ENCODE results near the gene PRDM16.

PRDM16 gene

GRCh38 chr1:3389093-3389833 is 320.3 kb downstream of the PRDM16 start:
- no peak for DNase-seq

- DNase-seq = no peak
Measured at GRCh38 chr1:3390291-3390690, 321.3 kb downstream of the PRDM16 start.

GRCh38 chr1:3391711-3392110 is 322.7 kb downstream of the PRDM16 start:
- DNase-seq = no peak

GRCh38 chr1:3393024-3393986 is 324.3 kb downstream of the PRDM16 start:
- no peak for DNase-seq

- DNase-seq = no peak
Measured at GRCh38 chr1:3393987-3394920, 325.3 kb downstream of the PRDM16 start.

DNA sequence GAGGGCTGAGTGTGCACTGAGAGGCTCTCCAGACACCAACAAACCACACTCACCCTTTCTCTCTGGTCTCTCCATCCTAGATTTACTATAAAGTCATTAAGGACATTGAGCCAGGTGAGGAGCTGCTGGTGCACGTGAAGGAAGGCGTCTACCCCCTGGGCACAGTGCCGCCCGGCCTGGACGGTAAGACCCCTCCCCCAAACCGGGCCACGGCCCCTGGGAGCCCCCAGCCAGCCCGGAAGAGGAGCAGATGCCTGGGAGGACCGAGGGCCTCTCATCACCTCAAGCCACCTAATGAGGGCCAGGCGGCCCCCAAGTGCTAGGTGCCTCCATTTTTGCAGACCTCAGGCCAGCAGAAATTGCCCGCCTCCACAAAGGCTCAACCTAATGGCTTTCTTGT is 327.4 kb downstream of the PRDM16 start:
- no peak for DNase-seq

DNA sequence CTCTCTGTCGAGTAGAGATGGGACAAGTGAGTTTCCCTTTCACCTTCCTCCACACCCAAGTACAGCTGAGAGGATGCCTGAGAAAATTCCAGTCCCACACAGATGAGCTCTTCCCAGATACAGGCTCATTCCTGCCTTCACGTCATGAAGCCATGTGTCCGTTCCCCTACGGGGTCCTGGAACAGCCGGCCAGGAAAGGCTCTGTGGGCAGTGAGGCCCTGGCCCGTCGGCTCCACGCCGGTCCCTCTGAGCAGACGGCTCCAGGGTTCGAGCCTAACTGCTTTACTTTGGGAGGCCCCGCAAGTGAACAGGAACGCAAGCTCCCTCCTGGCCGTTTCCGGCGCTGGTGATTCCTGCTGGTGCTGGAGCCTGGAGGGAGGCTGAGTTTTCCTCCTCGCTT is 328.3 kb downstream of the PRDM16 start:
- no peak for DNase-seq

GRCh38 chr1:3398396-3399140 is 329.6 kb downstream of the PRDM16 start:
- no peak for DNase-seq

DNA sequence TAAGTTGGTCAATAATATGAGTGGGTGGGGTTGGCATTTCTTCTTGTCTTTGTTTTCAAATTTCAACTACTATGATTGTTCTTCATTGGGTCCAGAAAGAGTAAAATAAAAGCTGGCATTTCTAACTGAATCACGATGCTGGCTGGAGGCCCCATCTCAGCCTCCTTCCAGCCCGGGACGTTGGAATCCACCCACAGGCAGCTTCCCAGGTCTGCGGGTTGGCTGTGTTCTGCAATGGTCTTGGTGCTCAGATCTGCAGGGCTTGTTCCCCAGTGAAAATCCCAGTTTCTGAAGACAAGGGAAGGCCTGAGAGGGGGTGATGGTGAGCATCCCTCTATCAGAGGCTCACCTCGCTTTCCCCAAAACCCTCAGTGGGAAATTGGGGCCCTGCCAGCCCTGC is 330.7 kb downstream of the PRDM16 start:
- DNase-seq = no peak

DNA sequence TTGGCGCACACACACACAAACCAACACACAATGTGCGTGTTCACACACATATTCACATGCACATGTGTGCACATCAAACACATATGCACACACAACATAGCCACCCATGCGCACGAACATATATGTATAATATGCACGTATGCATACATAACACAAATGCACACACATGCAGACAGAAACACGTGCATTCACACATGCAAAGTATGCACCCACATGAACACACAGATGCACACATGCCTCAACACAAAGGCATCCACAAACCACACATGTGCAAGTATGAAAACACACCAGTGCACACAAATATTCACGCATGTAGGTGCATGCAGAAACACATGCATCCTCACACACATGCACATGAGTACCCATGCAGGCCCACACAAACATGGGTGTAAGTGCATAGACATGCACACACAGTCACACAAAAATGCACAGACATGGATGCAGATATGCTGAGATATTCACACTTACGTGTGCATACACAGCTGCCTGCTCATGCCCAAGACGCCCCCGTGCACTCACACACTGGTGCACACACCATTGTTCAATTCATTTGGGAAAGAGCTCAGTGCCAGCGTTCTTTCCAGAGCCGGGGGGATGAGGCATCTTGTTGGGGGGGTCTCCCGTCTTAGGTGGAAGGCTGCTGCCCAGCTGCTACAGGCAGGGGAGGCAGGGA is 332.7 kb downstream of the PRDM16 start:
- DNase-seq = no peak

- DNase-seq = no peak
Measured at GRCh38 chr1:3402258-3403010, 333.4 kb downstream of the PRDM16 start.

DNA sequence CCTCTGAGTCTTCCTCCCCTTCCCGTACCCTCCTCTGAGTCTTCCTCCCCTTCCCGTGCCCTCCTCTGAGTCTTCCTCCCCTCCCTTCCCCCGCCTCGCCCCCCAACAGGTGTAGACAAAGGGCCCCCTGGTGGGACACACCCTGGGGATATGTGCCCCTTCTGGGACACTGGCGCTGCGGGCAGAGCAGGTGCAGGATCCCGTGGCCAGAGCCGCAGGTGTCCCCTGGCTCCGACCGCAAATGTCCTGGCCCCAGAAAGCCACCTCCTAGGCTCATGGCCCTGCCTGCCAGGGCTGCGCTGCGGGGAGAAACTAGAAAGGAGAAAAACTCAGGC is 334.0 kb downstream of the PRDM16 start:
- no peak for DNase-seq

DNA sequence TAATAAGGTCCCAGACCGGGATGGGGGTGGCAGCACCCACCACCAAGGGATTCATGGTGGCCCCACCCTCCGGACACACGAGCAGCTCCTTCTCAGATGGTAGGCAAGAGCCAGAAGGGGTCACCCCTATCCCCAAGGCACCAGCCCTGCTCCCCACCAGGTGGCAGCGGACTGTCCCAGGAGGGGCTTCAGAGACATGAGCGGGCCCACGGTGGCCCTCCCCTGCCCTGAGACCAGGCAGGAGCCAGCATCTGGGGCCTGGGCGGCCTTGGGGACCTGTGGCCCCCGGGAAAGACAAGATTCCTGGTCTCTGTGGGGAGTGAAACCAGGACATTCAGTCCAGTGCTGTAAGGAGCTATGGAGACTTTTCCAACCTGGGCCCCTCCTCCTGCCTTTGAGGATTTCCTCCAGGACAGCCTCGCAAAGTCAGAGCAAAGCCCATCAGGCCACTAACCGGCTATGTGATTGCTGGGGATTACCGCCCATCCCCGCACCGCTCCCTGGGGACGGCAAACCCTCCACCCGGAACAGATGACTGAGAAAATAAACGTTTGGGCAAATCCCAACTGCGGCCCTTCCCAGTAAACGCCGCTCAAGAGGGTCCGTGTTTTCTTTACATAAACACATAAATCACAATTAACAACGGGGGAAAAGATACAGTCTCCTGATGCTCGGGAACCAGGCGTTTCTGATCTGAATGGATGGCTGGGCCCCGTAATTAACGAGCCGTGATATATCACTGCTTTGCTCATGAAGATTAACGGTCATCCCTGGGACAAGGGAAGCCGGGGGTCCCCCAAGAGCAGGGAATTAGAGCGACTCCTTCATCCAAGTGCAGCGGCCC is 334.6 kb downstream of the PRDM16 start:
- DNase-seq = no peak

- no peak for DNase-seq
Measured at GRCh38 chr1:3404301-3404700, 335.3 kb downstream of the PRDM16 start.

GRCh38 chr1:3404801-3405200 is 335.8 kb downstream of the PRDM16 start:
- DNase-seq = no peak

- DNase-seq = no peak
Measured at GRCh38 chr1:3405491-3405890, 336.5 kb downstream of the PRDM16 start.

DNA sequence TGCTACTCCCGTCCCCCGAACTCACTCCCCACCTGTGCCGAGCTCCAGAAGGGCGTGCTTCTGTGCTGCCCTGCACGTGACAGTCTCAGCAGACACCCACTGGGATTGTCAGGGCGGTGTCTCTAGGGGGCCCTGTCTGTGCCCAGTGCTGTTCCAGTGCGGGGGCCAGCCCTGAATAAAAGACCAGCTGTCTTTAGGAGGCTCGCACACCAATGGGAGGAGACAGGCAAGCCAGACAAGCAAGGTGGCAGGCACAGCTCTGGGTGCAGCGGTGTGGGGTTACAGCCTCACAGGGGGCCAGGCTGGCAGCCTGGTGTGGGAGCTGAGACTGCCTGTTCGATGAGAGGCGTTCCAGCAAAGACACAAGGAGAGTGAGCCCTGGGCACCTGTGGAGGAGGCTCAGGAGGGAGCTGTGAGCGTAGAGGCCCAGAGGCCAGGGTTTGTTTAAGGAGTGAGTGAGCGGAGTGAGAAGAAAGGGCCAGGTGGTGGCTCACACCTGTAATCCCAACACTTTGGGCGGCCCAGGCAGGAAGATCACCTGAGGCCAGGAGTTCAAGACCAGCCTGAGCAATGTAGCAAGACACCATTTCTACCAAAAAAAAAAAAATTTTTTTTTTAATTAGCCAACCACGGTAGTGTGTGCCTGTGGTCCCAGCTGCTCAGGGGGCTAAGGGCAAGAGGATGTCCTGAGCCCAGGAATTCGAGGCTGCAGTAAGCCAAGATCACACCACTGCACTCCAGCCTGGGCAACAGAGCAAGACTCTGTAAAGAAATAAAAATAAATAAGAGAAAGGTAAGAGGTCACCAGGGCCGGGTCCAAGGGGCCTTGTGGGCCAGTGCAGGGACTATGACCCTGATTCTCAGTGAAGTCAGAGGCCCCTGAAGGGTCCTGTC is 337.2 kb downstream of the PRDM16 start:
- DNase-seq = no peak

- DNase-seq = no peak
Measured at GRCh38 chr1:3407021-3407420, 338.0 kb downstream of the PRDM16 start.

DNA sequence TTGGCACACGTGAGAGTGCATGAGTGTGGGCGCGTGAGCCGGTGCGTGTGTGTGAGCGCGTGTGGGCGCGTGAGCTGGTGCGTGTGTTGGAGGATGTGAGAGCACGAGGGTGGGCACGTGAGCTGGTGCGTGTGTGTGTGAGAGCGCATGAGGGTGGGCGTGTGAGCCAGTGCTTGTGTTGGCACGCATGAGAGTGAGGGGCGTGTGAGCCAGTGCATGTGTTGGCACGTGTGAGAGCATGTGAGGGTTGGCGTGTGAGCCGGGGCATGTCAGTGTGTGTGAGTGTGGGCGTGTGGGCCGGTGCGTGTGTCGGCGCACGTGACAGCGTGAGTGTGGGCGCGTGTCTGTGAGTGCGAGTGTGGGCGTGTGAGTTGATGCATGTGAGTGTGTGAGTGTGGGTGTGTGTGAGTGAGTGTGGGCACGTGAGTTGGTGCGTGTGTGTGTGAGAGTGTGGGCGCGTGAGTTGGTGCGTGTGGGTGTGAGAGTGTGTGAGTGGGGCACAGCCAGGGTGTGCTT is 339.8 kb downstream of the PRDM16 start:
- DNase-seq = no peak

Data from activated T-cell treated with anti-CD3 and anti-CD28 coated beads, Interleukin-2, amount 50 U/mL, for 48 hours (primary cell).